Thoracic aorta (tissue), 2 donors: ENCODE data around the gene GULP1. TPM values are rescaled to one million over a fixed set of nuclear protein-coding genes. Genes with fewer than 3 reads are reported as not detected.

Experiments
- ATAC-seq: fragments of 150-250 bp; one replicate; pipeline ENCODE4 v1.8.0; 2017; ENCODE audit warnings: low read depth; ENCODE audit not compliant: insufficient number of reproducible peaks, low FRiP score
- DNase-seq: peaks from one replicate; pipeline ENCODE4 v3.0.0-alpha.2; 2020; ENCODE audit warnings: low spot score
- H3K27ac ChIP-seq, 2 donors: fragments of 200-600 bp; sonication (generic); 1 replicate in 1 of 2; 2 replicates in 1 of 2; pipeline ENCODE4 v1.5.1; 2016; ENCODE audit warnings: mild to moderate bottlenecking in 2 of 2, moderate library complexity in 2 of 2
- H3K27me3 ChIP-seq: fragments of 200-600 bp; sonication (generic); replicated peaks from 2 replicates; pipeline ENCODE4 v1.6.0; 2016; ENCODE audit warnings: mild to moderate bottlenecking; ENCODE audit not compliant: insufficient read depth
- H3K36me3 ChIP-seq: fragments of 200-600 bp; sonication (generic); one replicate; pipeline ENCODE4 v1.5.1; 2016
- H3K4me1 ChIP-seq, 2 donors: fragments of 200-600 bp; sonication (generic); 1 replicate in 1 of 2; 2 replicates in 1 of 2; pipeline versions ENCODE4 v1.5.1 to v1.6.0; 2016; ENCODE audit warnings: low read depth in 2 of 2, mild to moderate bottlenecking in 1 of 2; ENCODE audit not compliant: control insufficient read depth in 1 of 2
- H3K4me3 ChIP-seq: fragments of 200-600 bp; sonication (generic); 2 replicates; pipeline ENCODE4 v1.5.1; 2016; ENCODE audit warnings: mild to moderate bottlenecking
- H3K9me3 ChIP-seq: fragments of 200-600 bp; sonication (generic); 2 replicates; pipeline ENCODE4 v1.5.1; 2016
- CTCF ChIP-seq: fragments of 200-600 bp; sonication (generic); IDR thresholded peaks from one replicate; pipeline ENCODE4 v1.5.1; 2019; ENCODE audit warnings: antibody characterized with exemption
- total RNA-seq, 2 donors: library from RNA; depleted of rRNA; stranded (reverse); fragments of >200 nt; gene quantifications; one replicate each; pipeline versions ENCODE4 v1.1.0 to v1.2.3, GENCODE V29; 2016

GULP1 gene
- total RNA-seq, 2 donors from 2014 or later: 64.0 to 80.9 TPM

- TF ChIP-seq CTCF: no peak
- H3K27me3 ChIP-seq: no peaks in the 10 kb centered on the region
- no peak for ATAC-seq
Observed at GRCh38 chr2:188404341-188405004, 112.8 kb downstream of the GULP1 start.

GRCh38 chr2:188406414-188406813 lies 114.7 kb downstream of the GULP1 start:
- Histone ChIP-seq H3K36me3 (no peaks in the 10 kb centered on the region), H3K4me3 (no peak overlapping the region), H3K9me3 (peaks cover 3% of the 10 kb centered on the region), H3K27me3 (no peaks in the 10 kb centered on the region), H3K27ac (no peak overlapping the region), H3K4me1 (no peaks in the 10 kb centered on the region)
- no peak for ATAC-seq
- DNase-seq: no peak
- TF ChIP-seq CTCF: no peak

More at GRCh38 chr2:188404341-188405004, 112.8 kb downstream of the GULP1 start:
- no peak overlapping the region for H3K27ac ChIP-seq
- no peaks in the 10 kb centered on the region for H3K4me1 ChIP-seq
- peaks cover 3% of the 10 kb centered on the region for H3K9me3 ChIP-seq
- H3K36me3 ChIP-seq: no peaks in the 10 kb centered on the region
- no peak overlapping the region for H3K4me3 ChIP-seq
- no peak for DNase-seq

GRCh38 chr2:188410504-188411235 lies 119.0 kb downstream of the GULP1 start:
- ATAC-seq: no peak
- no peak for TF ChIP-seq CTCF
- Histone ChIP-seq H3K4me3 (no peak overlapping the region), H3K9me3 (peaks cover 3% of the 10 kb centered on the region), H3K4me1 (peaks cover 12 to 18% of the 10 kb centered on the region in 2 donors), H3K36me3 (no peaks in the 10 kb centered on the region), H3K27ac (no peak overlapping the region), H3K27me3 (no peaks in the 10 kb centered on the region)
- no peak for DNase-seq

GRCh38 chr2:188412190-188412589 lies 120.5 kb downstream of the GULP1 start:
- TF ChIP-seq CTCF: no peak
- no peaks in the 10 kb centered on the region for H3K9me3 ChIP-seq
- H3K4me3 ChIP-seq: no peak overlapping the region
- H3K27me3 ChIP-seq: no peaks in the 10 kb centered on the region
- peaks cover 12 to 26% of the 10 kb centered on the region in 2 donors for H3K4me1 ChIP-seq
- no peak for ATAC-seq
- no peaks in the 10 kb centered on the region for H3K36me3 ChIP-seq
- no peak overlapping the region for H3K27ac ChIP-seq
- no peak for DNase-seq

- ATAC-seq: no peak
- H3K27me3 ChIP-seq: no peaks in the 10 kb centered on the region
- H3K27ac ChIP-seq: no peak overlapping the region
- TF ChIP-seq CTCF: no peak
- no peaks in the 10 kb centered on the region for H3K9me3 ChIP-seq
- H3K4me1 ChIP-seq: peaks cover 12 to 26% of the 10 kb centered on the region in 2 donors
- H3K4me3 ChIP-seq: no peak overlapping the region
- H3K36me3 ChIP-seq: no peaks in the 10 kb centered on the region
- no peak for DNase-seq
Observed at GRCh38 chr2:188414411-188414810, 122.7 kb downstream of the GULP1 start.
